Stimulated activated CD8-positive, alpha-beta memory T cell treated with anti-CD3 and anti-CD28 coated beads, Interleukin-4, amount 100 ng/mL, for 1 hour (primary cell): ENCODE measurements around the gene EIF6.

Experiments
- DNase-seq, 2 donors: peaks; one replicate each; pipeline ENCODE4 v3.0.0-alpha.2; 2020; ENCODE audit warnings: low read depth in 2 of 2, low spot score in 1 of 2

EIF6 gene

DNA sequence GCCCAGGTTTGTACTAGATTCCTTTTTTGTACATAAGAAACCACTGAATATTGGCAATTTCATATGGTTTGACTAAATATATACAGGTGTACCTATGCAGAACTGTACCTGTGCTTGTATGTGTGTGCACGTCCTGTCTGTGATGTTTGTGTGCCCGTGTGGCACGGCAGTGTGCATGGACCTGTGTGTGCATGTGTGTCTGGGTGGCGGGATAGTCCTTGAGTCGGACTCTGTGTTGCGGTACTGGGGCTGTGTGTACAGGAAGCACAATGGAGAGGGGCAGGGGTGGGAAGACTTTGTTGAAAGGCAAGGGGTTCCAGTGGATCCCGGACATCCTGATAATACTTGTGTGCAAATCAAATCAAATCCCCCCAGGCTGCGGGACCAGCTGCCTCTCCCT is 11.1 kb upstream of the EIF6 start:
- no peak for DNase-seq

DNA sequence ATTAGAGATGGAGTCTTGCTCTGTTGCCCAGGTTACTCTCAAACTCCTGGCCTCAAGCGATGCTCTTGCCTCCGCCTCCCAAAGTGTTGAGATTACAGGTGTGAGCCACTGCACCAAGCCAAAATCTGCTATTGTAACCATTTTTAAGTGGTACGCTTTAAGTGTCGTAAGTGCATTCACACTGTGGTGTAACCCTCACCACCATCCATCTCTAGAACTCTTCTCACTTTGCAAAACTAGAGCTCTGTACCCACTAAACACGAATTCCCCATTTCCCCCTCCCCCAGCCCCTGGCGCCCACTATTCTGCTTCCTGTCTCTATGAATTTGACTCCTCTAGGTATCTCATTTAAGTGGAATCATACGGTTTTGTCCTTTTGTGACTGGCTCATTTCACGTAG is 10.5 kb upstream of the EIF6 start:
- no peak for DNase-seq

DNA sequence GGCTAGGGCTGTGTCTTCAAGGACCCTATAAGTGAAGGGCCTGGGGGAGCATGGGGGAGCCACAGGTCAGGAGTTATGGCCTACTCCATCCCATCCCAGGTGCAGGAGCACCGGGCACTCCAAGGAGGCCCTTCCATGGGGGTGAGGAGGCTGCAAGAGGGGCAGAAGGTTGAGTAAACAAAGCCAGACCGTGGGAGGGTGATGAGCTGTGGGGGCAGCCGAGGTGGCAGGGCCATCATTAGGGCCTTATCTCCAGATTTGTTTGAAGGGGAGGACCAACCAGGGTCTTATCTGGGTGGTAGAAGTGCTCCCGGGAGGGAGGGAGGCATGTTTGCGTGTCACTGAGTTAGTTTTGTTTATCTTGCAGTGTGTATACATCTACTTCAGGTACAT is 9.7 kb upstream of the EIF6 start:
- DNase-seq = no peak

DNA sequence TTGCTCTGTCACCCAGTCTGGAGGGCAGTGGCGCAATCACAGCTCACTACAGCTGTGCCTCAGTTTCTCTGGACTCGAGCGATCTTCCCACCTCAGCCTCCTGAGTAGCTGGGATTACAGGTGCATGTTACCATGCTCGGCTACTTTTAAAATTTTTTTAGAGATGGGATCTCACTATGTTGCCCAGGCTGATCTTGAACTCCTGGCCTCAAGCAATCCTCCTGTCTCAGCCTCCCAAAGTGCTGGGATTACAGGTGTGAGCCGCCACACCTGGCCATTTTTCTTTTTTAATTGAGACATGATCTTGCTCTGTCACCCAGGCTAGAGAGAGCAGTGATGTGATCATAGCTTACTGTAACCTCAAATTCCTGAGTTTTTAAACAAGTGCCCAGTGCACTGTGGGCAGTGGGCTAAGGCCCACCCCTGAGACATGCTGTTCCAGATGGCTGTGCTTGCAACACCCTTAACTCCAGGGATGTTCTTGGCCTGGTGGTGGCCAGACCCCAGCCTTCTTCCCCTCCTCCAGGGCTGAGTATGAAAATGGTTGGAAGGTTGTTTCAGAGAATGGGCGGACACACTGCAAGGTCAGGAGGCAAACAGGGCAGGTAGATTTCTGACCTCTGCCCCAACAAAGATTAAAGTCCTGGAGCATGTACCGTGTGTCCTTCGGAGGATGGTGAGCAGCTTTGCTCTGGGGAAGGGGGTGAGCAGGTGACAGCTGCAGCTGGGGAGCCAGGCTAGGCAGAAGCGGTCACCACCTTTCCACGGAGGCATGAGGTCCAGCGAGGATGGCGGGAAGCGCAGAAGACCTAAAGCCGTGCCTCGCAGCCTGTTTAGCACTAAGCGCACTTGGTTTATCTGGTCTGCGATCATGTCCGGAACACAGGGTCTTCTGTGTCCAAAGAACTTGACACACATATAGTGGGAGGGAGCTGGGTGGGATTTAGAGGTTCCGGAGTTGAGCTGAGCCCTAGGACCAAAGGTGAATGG is 9.0 kb upstream of the EIF6 start:
- DNase-seq = no peak

DNA sequence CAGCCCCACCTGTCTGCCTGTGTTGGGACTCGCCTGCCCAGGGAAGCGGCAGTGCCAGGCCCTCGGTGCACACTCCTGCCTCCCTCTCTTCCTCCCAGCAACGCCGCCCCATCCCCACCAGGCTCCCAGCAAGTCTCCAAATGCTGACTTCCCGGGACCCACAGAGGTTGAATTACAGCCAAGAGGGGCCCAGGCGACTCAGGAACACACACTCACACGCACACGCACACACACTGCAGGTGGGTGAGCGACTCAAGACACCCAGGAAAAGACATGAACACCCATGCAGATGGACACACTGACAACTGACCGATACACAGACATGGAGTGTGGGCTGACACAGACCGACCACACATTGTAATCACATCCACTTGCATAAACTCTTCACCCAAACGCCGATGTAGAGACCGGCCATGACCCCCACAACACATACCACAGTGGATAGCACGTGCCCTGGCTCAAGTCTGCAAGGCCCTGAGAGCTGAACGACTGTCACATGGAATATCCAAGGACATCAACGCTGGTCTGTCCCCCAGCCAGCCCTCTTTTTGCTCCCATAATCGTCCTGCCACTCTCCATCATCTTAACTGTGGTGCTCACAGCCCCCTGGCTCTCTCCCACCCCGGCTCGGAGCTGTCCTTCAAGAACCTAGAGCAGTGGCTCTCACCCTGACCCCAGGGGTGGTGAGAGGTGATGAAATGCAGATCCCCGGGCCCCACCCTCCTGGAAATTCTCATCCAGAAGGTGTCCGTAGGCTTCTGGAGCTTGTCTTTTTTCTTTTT is 8.1 kb upstream of the EIF6 start:
- DNase-seq = no peak

DNA sequence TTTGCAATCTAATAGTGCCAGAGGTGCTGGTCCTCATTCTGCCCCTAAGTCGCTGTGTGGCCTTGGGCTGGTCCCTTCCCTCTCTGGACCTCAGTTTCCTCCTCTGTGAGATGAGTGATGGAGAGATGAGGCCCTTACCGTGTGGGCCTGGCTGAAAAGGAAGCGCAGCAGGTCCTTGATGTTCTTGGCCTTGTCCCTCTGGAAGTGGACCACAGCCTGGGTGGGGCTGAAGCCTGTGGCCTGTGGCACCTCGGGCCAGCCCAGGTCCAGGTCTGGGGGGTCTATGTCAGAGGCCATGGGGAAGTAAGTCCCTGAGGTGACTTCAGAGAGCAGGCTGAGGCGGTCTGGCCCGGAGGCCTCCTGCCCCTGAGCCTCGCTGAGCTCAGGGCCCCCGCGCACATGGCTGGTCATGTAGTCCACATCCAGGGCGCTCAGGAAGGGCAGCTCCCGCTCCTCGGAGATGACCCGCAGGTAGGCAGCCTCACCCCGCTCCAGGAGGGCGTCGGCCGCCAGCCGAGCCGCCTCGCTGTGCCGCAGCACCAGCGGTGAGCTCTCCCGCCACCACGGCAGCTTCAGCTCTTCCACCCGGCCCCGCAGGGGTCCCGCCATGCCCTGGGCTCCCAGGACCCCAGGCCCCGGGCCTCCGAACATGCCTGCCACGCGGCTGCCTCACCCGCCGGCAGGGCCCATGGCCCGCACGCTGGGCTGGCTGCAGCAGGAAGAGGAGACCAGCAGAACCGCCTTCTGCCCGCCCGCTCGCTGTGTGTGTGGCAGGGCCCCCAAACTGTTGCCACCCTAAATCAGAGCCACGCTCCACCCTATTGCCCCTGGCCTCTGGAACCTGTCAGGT is 7.3 kb upstream of the EIF6 start, which contains the start of gene FAM83C:
Gene FAM83C, minus strand, starts transcription at position 772 of the 850 bp plus-strand sequence. Its CDS starts 121 bp downstream, at position 651.
- DNase-seq = no peak

DNA sequence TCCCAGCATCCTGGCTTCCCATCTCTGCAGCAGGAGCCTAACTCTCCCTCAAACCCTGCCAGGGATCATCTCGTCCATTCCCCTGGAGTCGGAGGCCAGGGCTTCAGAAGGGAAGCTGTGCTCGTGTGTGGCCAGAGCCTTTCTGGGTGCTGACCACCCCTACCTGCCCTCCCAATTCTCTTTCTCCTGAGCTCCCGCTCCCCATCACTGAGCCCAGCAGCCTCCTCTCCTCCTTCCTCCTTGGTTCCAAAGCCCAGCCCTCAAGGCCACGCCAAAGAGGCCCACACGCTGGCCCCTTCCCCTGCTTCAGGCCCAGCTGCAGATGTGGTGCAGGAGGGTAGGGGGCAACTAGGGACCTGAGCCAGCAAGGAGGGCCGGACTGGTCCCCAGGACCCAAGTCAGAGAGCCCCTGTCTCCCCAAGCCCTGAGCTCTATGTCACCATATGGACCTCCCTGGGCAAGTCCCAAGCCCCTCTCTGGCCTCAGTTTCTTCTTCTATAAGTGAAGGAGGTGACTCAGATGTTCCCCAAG is 6.4 kb upstream of the EIF6 start:
- DNase-seq = no peak

DNA sequence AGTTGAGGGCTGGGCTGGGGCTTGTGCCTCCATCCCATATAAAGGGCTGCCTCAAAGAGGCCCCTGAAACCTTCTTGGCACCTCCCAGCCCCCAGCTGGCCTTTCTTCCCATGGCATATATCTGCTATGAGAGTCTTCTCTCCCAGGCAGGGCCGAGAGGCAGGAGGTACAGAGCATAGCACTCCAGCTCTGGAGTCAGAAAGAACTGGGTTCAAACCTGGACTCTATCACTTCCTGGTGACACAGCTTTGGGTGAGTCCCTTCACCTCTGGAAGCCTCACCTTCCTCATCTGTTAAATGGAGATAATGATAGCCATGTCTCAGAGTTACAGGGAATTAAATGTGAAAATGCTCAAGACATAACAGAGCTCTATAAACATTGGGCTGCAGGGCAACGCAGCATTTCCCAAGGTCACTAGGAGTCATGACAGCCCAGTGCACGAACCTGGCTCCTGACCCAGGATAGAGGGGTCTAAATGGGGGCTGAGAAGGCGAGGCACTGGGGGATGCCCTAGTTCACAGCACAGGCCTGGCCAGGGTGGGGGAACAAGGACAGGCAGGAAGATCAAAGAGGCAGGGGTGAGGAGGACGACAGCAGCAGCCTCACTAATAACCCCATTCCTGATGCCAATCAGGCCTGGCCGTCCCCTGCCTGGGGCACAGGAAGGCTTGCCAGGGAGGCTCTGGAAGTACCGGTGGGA is 5.8 kb upstream of the EIF6 start:
- no peak for DNase-seq

DNA sequence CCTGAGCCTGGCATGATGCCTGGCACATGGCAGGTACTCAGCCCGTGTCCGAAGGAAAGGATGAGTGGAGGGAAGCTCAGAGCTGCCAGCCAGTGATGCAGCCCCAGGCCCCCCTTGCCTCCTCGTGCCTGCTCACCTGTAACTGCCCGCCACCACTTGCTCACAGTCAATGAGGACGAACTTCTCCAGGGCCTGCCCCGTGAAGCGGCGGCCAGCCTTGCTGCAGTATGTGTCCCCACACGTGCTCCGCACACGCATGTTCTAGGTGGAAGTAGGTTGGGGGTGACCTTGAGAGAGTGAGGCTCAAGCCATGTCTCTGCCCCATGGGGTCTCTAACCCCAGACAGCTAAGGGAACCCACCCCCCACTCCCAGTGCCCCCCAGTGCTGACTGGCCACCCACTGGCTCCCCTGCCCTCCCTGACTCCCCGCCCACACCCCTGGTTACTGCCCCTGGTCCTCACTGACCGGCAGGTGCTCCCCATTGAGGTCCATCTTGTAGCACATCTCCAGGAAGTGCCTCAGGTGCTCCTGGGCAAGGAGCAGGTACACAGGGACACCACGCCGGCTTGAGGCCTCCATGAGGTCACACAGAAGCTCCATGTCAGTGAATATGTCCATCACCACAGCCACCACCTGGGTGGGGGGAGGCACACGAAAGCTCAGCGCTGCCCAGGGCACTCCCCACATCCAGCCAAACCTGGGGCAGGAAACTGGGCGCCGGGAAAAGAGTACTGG is 3.9 kb upstream of the EIF6 start:
- DNase-seq = no peak

DNA sequence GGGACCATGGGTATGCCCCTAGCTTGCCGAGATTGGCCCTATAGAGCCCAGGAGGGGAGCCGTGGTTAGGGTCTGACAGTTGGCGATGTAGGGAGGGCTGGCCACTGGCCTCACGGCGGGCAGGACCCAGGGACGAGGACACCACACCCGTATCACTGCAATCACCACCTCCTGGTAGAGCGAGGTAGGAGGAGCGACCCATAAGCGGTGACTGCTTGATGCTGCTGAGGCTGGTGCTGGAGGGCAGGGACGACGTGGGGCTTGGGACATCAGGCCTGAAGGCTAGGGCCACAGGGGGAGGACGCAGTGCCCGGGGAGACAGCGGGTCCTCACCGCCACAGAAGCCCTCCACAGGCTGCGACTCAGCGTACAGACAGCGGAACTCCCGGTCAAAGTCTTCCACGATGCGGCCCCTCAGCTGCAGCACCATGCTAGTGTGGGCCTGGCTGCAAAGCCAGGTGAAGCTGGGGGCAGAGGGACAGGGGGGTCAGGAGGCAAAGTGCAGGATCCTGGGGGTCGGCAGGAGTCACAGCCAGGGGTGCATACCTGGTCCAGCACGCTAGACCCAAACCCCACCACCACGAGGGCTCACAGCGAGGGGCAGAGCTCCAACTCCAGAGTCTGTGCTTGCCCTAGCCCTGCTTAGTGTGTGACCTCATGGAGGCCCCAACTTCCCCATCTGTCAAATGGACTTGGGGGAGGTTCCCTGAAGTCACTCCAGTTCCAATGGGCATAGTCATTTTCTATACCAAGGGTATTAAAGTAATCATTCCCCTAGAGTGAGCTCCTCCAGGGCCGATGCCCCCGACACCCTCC is 3.1 kb upstream of the EIF6 start:
- no peak for DNase-seq

DNA sequence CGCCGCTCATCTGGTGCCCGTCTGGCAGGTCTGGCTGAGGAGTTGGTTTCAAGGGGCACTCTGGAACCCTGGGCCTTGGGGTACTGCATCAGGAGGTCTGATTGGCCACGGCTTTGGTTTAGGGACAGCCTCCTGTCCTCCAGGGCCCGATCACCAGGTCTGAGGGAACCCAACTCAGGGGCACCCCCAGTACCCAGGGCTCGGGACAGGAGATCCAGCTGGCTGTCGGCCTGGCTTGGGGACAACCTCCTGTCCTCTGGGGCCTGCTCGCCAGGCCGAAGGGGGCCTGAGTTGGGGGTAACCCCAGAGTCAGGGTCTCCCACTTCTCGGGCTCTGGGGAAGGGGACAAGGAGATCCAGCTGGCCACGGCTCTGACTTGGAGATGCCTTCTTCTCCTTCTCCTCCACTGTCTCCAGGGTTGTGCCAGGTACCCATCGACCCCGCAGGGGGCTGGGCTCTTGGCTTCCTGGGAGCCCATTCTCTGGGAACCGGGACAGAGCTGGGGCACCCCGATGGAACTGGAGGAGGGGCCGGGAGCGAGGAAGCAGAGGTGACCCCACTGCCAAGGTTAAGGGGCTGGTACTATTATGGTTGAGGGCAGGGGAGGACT is 2.4 kb upstream of the EIF6 start:
- DNase-seq = no peak

DNA sequence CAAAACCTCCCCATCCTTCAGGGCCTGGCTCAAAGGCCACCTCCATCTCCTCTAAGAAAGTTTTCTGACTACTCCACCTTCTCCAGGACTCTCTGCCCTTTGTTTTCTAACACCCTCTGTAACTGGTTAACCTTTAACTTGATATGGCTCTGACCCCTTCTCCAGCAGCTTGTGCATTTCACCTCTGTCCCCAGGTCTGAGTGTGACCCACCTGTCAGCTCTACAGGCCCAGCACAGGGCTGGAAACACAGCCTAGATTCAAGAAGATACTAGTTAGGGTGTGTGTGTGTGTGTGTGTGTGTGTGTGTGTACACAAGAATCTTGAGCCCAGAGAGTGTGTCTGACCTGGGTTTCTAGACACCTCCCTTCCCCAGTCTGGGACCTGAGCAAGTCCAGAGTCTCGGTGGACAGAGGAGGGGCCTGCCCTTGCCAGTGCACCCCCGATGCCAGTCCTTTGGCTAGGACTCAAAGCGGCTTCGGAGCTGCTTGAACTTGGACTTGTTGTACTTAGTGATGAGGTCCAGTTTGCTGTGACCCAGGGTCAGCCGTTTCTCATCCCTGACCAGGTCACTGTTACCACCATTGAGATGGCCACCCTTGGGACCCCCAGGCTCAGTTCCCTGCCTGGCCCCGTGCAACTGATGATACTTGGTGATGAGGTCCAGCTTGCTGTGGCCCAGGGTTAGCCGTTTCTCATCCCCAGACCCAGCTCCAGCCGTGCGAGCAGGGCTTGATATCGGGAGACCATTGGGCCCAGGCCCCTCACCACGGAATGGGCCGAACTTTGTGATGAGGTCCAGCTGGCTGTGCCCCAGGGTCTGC is 1.7 kb upstream of the EIF6 start:
- no peak for DNase-seq

DNA sequence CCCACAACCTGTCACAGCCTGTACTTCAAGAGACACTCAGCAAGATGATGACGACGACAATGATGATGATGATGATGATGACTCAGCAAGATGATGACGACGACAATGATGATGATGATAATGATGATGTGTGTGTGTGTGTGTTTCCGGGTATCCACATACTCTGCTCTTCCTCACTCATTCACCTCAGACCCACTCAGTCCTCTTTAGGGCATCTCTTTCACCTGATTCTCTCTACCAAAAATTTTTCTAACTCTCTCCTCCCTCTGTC is 1.2 kb upstream of the EIF6 start:
- no peak for DNase-seq

DNA sequence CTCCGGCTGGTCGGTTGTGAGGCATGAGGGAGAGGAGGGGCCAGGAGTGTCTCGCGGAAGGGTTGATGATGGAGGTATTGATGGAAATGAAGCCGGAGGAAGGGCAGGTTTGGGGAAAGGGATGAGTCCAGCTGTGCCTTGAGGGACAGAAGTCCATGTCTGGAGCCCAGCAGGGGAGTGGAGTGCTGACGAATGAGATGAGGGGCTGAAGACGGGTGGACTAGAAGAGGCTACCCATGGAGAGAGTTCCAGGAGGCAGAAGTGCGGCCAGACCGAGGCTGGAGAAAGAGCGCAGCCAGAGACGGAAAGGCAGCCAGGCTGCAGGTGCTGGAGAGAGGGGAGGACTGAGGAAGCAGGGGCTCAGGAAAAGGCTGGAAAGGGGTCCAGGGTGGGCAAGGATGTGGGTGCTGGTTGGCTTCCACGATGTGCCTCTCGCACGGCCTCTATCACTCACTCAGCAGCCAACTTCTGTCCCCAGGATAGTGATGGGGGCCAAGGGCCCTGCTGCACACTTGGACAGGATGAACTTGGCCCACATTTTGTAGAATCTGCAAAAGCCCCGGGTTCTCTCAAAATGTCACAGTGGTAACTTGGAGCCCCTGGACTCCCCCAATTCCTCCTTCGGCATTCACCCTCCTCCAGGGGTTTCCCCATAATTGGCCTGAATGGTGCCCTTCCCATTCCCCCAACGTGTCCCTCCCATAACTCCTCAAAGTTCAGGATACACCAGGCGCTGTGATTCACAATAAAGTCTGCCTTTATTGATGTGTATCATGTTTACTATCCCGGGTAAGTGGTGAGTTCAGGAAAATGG is 627 bp upstream of the EIF6 start:
- no peak for DNase-seq

DNA sequence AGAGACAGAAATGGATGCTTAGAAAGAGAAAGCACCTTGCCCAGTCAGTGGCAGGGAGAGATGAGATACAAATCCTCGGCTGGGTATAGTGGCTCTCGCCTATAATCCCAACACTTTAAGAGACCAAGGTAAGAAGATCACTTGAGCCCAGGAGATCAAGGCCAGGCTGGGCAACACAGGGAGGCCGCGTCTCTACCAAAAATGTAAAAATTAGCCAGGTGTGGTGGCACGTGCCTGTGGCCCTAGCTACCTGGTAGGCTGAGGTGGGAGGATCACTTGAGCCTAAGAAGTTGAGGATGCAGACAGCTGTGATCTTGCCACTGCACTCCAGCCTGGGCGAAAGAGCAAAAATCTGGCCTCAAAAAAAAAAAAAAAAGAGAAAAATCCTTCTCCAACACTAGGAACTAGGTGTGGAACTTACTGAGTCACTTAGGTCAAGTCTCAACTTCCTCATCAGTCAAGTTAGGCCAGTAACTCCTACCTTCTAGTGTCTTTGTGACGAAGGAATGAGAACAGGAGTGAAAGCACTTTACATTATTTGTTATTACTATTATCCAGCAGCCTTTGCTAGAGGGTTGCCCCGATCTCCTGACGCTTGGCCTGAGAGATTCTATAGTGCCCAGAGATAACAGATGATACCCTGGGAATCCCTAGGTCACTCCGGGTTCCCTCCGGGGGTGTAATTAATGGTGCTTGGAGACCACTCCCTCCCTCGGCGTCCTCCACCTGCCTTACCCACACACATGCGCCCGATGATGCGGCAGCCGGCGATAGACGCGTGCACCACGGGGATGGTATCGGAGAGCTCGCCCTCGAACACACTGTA is 918 bp downstream of the EIF6 start:
- no peak for DNase-seq

DNA sequence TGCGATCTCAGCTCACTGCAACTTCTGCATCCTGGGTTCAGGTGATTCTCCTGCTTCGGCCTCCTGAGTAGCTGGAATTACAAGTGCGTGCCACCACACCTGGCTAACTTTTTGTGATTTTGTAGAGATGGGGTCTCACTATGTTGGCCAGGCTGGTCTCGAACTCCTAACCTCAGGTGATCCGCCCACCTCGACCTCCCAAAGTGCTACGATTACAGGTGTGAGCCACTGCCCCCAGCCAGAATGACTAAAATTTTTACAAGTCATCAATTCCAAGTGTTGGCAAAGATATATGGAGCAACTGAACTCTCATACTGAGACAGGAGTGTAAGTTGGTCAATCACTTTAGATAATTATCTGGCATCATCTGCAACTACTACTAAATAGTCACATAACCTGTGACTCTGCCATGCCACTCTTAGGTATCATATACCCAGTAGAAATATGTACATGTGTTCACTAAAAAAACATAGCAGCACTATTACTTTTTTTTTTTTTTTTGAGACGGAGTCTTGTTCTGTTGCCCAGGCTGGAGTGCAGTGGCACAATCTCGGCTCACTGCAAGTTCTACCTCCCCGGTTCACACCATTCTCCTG is 3.0 kb downstream of the EIF6 start:
- no peak for DNase-seq
